Natural killer cell treated with Interleukin-12 subunit alpha and Interleukin-12 subunit beta and Interleukin-15 and Interleukin-18, amount 100 ng/mL, for 72 hours (primary cell): ENCODE results near the gene GALR2. TPM values are rescaled to one million over a fixed set of nuclear protein-coding genes. Genes with fewer than 3 reads are reported as not detected.
"Not testable (repeated sequence)": the region's sequence is repeated elsewhere in the genome, so short reads cannot be mapped to it uniquely, and the experiment has no call there.

Source experiments
- ATAC-seq, 2 donors: fragments of 150-1000 bp; cut with Tn5 transposase in 1 of 2; sonication (Bioruptor Pico), chemical (Tn5 transposase) in 1 of 2; 2 replicates each; pipeline ENCODE4 v1.10.0; 2021
- DNase-seq: peaks from one replicate; pipeline ENCODE4 v3.0.0; 2022; ENCODE audit warnings: low spot score
- H3K27ac Mint-ChIP-seq, 2 donors: 1 replicate in 1 of 2; 2 replicates in 1 of 2; pipeline ENCODE4 v1.8.0; 2022; ENCODE audit warnings: mixed read lengths in 2 of 2, mild to moderate bottlenecking in 1 of 2, moderate library complexity in 1 of 2
- H3K27me3 Mint-ChIP-seq, 2 donors: 1 replicate in 1 of 2; 2 replicates in 1 of 2; pipeline ENCODE4 v1.8.0; 2022; ENCODE audit warnings: mixed read lengths in 2 of 2
- H3K36me3 Mint-ChIP-seq: one replicate; pipeline ENCODE4 v1.8.0; 2022; ENCODE audit warnings: mixed read lengths
- H3K4me1 Mint-ChIP-seq, 2 donors: 1 replicate in 1 of 2; 2 replicates in 1 of 2; pipeline ENCODE4 v1.8.0; 2022; ENCODE audit warnings: low read depth in 2 of 2, mixed read lengths in 2 of 2, mild to moderate bottlenecking in 1 of 2
- H3K4me3 Mint-ChIP-seq: one replicate; pipeline ENCODE4 v1.8.0; 2022; ENCODE audit warnings: mixed read lengths
- H3K9me3 Mint-ChIP-seq: 2 replicates; pipeline ENCODE4 v1.8.0; 2022; ENCODE audit warnings: mixed read lengths
- total RNA-seq, 2 donors: library from RNA; stranded (reverse); gene quantifications; one replicate each; pipeline ENCODE4 v1.2.3, GENCODE V29; 2022

Gene GALR2
- total RNA-seq, 2 donors from 2014 or later: 0.21 to 0.75 TPM

DNA sequence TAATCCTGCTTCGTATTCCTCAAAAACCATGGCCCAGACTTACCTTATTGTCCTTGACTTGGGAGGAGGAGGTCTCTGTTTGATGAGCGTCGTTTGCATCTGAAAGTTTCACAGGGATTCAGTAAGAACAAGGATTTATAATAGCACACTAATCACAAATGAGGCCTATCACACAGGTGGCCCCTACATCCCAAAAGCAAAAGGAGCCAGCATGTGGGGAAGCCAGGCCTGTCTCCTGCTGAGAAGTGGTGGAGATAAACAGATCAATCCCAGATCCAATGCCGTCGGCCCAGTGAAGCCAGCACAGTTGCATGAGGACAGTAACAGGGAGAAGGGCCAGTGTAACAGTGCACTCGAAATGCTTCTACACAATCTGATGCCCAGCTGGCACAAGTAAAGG is 34.2 kb upstream of the GALR2 start:
- peaks cover 0 to 5% of the 10 kb centered on the region in 2 donors for H3K4me1 Mint-ChIP-seq
- ATAC-seq (no peak), DNase-seq (no peak)
- H3K9me3 Mint-ChIP-seq: no peaks in the 10 kb centered on the region
- no peaks in the 10 kb centered on the region for H3K27me3 Mint-ChIP-seq
- H3K27ac Mint-ChIP-seq: no peak overlapping the region
- peaks cover 16% of the 10 kb centered on the region for H3K36me3 Mint-ChIP-seq
- H3K4me3 Mint-ChIP-seq: no peak overlapping the region

GRCh38 chr17:76042868-76043267 is 31.7 kb upstream of the GALR2 start:
- DNase-seq, H3K4me1 Mint-ChIP-seq, H3K27me3 Mint-ChIP-seq, H3K4me3 Mint-ChIP-seq, H3K27ac Mint-ChIP-seq, ATAC-seq, H3K9me3 Mint-ChIP-seq: not testable (repeated sequence)
- H3K36me3 Mint-ChIP-seq: peaks cover 19% of the 10 kb centered on the region

- not testable (repeated sequence) for H3K9me3 Mint-ChIP-seq, DNase-seq, ATAC-seq, H3K27me3 Mint-ChIP-seq, H3K4me3 Mint-ChIP-seq, H3K27ac Mint-ChIP-seq
- Mint-ChIP-seq H3K36me3 (peaks cover 29% of the 10 kb centered on the region), H3K4me1 (peaks cover 5 to 12% of the 10 kb centered on the region in 2 donors)
Observed at GRCh38 chr17:76044475-76045007, 30.0 kb upstream of the GALR2 start.

DNA sequence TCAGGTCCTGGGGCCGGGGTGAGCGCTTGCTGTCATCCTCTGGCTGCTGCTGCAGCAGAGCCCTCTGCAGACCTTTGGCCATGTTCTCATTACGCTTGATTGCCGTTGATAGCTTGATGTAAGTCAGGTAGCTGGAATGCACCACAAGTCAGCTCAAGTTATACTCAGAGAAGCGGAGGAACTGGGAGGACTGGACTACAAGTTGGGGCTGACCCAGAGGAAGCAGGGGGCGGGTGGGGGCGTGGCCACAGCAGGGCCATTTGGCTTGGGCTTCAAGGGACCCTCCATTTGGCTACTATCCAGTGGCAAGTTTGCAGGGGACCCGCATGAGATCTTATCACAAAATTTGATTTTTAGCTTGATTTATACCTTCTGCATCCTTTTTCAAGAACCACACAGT is 28.5 kb upstream of the GALR2 start:
- no peak for ATAC-seq
- Mint-ChIP-seq H3K27me3 (no peaks in the 10 kb centered on the region), H3K4me3 (no peak overlapping the region), H3K27ac (no peak overlapping the region), H3K9me3 (no peaks in the 10 kb centered on the region), H3K36me3 (peaks cover 36% of the 10 kb centered on the region), H3K4me1 (peaks cover 5 to 14% of the 10 kb centered on the region in 2 donors)
- no peak for DNase-seq

DNA sequence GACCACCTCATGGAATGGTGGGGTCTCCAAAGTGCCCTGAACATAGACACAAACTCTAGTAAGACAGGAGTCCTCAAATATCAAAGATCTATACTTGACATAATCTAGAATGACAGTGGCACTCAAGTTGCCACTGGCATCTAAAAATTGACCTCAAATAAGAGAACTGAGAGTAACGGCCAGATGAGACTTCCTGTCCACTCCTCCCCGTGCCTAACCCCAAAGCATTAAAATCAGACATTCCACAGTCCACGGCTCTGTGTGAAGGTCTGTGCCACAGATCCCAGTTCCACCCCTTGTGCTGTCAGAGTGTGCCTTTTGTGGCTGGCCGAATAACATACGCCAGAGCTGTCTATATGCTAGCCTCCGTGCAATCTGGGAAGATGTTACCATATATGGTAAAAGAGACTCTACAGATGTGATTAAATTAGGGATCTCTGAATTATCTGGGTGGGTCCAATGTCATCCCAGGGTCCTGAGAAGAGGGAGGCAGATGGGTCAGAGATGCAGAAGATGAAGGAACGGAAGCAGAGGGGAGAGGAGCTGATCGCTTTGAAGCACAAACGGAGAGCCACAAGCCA is 26.5 kb upstream of the GALR2 start:
- DNase-seq (no peak), ATAC-seq (no peak)
- no peak overlapping the region for H3K4me3 Mint-ChIP-seq
- no peak overlapping the region for H3K27ac Mint-ChIP-seq
- H3K9me3 Mint-ChIP-seq: no peaks in the 10 kb centered on the region
- H3K36me3 Mint-ChIP-seq: peaks cover 37% of the 10 kb centered on the region
- no peaks in the 10 kb centered on the region for H3K27me3 Mint-ChIP-seq
- peaks cover 5 to 17% of the 10 kb centered on the region in 2 donors for H3K4me1 Mint-ChIP-seq

GRCh38 chr17:76048711-76049110 is 25.9 kb upstream of the GALR2 start:
- no peak for ATAC-seq
- Mint-ChIP-seq H3K27ac (no peak overlapping the region), H3K36me3 (peaks cover 37% of the 10 kb centered on the region), H3K4me3 (no peak overlapping the region), H3K9me3 (no peaks in the 10 kb centered on the region), H3K27me3 (no peaks in the 10 kb centered on the region), H3K4me1 (peaks cover 5 to 15% of the 10 kb centered on the region in 2 donors)
- no peak for DNase-seq

DNA sequence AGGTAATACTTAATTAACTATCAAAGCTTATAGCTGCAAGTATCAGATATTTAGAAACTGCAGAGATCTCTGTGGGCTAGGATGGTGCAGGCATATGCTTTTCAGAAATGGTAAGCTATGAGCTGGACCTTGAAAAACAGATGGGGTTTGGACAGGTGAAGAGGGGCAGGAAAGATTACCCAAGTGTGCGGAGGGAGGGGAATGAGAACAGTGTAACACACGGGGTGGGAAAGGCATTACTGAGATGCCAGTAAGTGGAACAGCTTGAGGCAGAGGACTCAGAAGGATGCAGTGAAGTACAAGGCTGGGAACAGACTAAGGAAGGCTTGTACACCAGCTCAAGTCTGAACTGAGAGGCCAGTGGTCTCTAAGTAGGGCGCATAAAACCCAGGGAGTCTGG is 25.3 kb upstream of the GALR2 start:
- ATAC-seq (no peak), DNase-seq (no peak)
- no peaks in the 10 kb centered on the region for H3K9me3 Mint-ChIP-seq
- H3K4me3 Mint-ChIP-seq: no peak overlapping the region
- H3K4me1 Mint-ChIP-seq: peaks cover 5 to 15% of the 10 kb centered on the region in 2 donors
- H3K27me3 Mint-ChIP-seq: no peaks in the 10 kb centered on the region
- peaks cover 32% of the 10 kb centered on the region for H3K36me3 Mint-ChIP-seq
- H3K27ac Mint-ChIP-seq: no peak overlapping the region

GRCh38 chr17:76049836-76050537 is 24.6 kb upstream of the GALR2 start:
- Mint-ChIP-seq H3K36me3 (peaks cover 31% of the 10 kb centered on the region), H3K4me1 (peaks cover 5 to 15% of the 10 kb centered on the region in 2 donors), H3K27ac (no peak overlapping the region), H3K27me3 (no peaks in the 10 kb centered on the region), H3K4me3 (no peak overlapping the region), H3K9me3 (no peaks in the 10 kb centered on the region)
- DNase-seq: no peak
- no peak for ATAC-seq

DNA sequence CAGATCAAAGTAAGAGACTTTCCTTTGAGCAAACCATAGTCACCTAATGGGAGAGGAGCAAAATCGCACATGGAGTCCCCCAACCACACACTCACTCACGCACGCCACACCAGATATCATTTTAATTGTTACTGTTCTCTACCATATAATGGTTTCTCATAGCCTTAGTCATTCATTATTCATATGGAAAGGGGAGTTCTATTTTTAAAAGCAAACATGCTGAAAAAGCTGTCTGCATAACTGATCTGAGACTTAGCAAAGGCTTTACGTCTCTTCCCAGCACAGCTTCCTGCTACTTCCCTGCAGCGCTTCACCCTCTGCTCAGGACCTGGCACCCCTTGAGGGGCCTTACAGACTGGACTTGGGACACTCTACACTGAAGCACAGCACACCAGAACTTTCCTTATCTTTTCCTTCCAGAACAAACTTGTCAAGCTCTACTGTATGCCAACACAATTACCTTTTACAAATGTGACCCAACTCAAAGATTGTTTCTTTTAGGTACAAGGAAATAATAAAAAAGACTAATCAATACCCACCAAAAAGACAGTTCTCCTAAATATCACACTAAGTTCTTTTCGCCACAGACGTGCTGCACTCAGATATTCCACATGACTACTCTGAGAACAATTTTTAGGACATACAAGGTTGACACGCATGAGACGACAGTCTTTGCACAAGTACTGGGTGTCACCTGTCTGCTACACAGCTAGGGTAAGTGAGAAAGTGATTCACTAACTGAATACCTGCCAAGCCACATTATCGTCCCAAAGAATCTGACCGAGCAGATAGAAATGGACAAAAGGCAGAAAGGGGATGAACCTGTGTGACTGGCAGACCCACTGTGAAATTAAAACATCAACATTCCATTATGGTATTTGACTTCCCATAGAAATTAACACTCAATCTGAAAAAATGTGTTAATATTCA is 23.8 kb upstream of the GALR2 start:
- ATAC-seq (no peak), DNase-seq (no peak)
- Mint-ChIP-seq H3K36me3 (peaks cover 31% of the 10 kb centered on the region), H3K9me3 (no peaks in the 10 kb centered on the region), H3K27ac (no peak overlapping the region), H3K4me1 (peaks cover 5 to 15% of the 10 kb centered on the region in 2 donors), H3K4me3 (no peak overlapping the region), H3K27me3 (no peaks in the 10 kb centered on the region)

GRCh38 chr17:76051561-76051960 is 23.0 kb upstream of the GALR2 start:
- H3K4me1 Mint-ChIP-seq: peaks cover 5 to 18% of the 10 kb centered on the region in 2 donors
- H3K36me3 Mint-ChIP-seq: peaks cover 36% of the 10 kb centered on the region
- ATAC-seq (no peak), DNase-seq (no peak)
- no peaks in the 10 kb centered on the region for H3K9me3 Mint-ChIP-seq
- no peak overlapping the region for H3K4me3 Mint-ChIP-seq
- H3K27me3 Mint-ChIP-seq: no peaks in the 10 kb centered on the region
- no peak overlapping the region for H3K27ac Mint-ChIP-seq

DNA sequence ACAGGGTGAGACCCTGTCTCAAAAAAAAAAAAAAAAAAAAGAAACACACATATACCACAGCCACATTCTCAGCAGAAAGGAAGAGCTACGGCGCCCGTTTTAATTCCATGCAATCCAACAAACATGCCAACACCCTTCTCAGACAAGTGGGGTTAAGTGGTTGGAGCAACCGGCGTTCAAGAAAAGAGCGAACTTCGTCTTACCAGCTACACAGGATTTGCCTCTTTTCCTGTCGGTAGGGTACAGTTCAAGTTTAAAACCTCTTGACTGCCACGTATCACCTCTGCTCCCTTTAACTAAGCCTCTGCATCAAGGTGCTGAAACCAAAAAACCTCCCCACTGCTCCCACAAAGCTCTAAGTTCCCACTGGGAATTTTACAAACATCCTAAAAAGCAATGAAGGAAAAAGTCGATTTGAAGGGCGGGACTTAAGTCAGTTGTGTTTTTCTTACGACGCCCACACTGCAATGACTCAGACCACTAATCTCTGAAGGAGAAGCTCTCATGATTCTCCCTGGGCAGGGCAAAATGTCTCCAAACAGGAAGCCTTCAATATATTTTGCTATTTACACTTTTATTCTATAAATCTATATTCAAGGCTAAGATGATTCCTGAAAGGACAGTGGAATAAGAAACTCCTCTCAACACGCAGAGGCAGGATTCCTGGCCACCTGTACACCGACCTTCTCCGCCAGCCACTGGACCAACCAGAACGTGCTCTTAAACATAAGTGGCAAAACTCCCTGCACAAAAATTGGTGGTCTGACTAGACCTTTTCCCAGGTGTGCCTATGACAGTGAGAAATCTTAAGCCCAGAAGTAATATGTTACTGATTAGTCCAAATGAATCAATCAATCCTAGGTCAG is 21.1 kb upstream of the GALR2 start:
- H3K4me1 Mint-ChIP-seq: peaks cover 5 to 11% of the 10 kb centered on the region in 2 donors
- no peak overlapping the region for H3K4me3 Mint-ChIP-seq
- peaks cover 34% of the 10 kb centered on the region for H3K36me3 Mint-ChIP-seq
- DNase-seq (no peak), ATAC-seq (no peak)
- no peaks in the 10 kb centered on the region for H3K27me3 Mint-ChIP-seq
- no peaks in the 10 kb centered on the region for H3K9me3 Mint-ChIP-seq
- H3K27ac Mint-ChIP-seq: no peak overlapping the region

DNA sequence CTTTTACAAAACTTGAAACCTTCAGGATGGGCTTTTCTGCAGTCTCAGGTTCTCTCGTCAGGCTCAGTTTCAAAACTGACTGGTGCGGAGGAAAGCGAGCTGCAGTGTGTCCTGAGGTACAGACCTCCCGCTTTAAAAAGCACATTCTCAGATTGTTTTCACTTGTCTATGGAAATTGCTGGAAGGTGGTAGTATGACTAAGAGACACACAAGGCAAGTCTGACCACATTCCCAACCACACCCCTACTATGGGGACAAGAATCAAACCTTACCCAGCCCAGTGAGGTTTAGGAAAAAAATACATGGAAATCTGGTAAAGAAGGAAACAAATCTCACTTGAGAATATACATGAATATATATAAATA is 20.5 kb upstream of the GALR2 start:
- DNase-seq: no peak
- H3K27ac Mint-ChIP-seq: no peak overlapping the region
- H3K36me3 Mint-ChIP-seq: peaks cover 32% of the 10 kb centered on the region
- H3K4me3 Mint-ChIP-seq: no peak overlapping the region
- H3K9me3 Mint-ChIP-seq: no peaks in the 10 kb centered on the region
- ATAC-seq: no peak
- H3K4me1 Mint-ChIP-seq: peaks cover 3 to 10% of the 10 kb centered on the region in 2 donors
- no peaks in the 10 kb centered on the region for H3K27me3 Mint-ChIP-seq

DNA sequence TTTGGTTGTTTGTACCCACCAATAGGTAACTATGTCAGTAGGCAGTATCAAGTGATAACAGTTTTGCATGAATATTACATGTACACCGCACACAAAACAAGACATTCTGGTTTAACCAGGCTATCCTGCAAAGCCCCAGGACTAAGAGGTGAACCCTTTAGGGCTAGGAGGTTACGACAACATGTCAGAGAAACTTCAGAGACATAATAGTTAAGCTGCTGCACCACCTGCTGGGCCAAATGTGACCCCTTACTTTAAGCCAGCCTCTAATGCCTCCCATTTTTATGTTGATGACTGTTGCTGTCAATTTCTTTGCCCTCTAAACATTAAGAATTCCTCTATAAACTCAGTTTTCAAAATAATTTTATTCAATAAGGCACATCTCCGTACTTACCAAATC is 17.7 kb upstream of the GALR2 start:
- H3K27ac Mint-ChIP-seq: no peak overlapping the region
- no peaks in the 10 kb centered on the region for H3K9me3 Mint-ChIP-seq
- no peaks in the 10 kb centered on the region for H3K27me3 Mint-ChIP-seq
- no peak overlapping the region for H3K4me3 Mint-ChIP-seq
- DNase-seq: no peak
- H3K4me1 Mint-ChIP-seq: peaks cover 0 to 3% of the 10 kb centered on the region in 2 donors
- H3K36me3 Mint-ChIP-seq: peaks cover 22% of the 10 kb centered on the region
- ATAC-seq: no peak
